NT2/D1 (cell line): ENCODE data around the gene FNDC5.

Source experiments
- SUZ12 ChIP-seq: IDR thresholded peaks from 2 replicates; pipeline ENCODE4 v1.6.1; 2011; ENCODE audit not compliant: insufficient read length, insufficient read depth; ENCODE audit errors: extremely low read depth
- YY1 ChIP-seq: IDR thresholded peaks from 2 replicates; pipeline ENCODE4 v1.6.1; 2011; ENCODE audit not compliant: insufficient read length, insufficient read depth

GRCh38 chr1:32906654-32907053 lies 35.9 kb upstream of the FNDC5 start:
- TF ChIP-seq SUZ12: no peak
- TF ChIP-seq YY1: no peak
